Spleen (tissue), 7 donors: ENCODE measurements around the gene U2SURP.

Source experiments
- CTCF ChIP-seq, 11 experiments: fragments of 200-600 bp in 7 of 11; fragments of 450-650 bp in 4 of 11; sonication (generic) in 4 of 11; IDR thresholded peaks in 8 of 11; conservative IDR thresholded peaks in 3 of 11; 1 replicate in 7 of 11; 2 replicates in 4 of 11; pipeline versions ENCODE4 v1.4.0 to v1.8.0; 2016 to 2021; ENCODE audit warnings: antibody characterized with exemption in 11 of 11, inconsistent platforms in 4 of 11, mild to moderate bottlenecking in 1 of 11
- POLR2AphosphoS5 ChIP-seq, 3 donors: sonication (generic); formaldehyde crosslinking; IDR thresholded peaks; one replicate each; pipeline ENCODE4 v1.5.1; 2017; ENCODE audit warnings: antibody characterized with exemption in 3 of 3
- donor health status: DM: no; HTN: no; CAD: no; lungs with moderate emphysema.
- donor health status: DM: no; HTN: no; CAD: no.
- donor health status: DM: no; HTN: no; CAD: no.

GRCh38 chr3:143080196-143080595 is 78.8 kb downstream of the U2SURP start:
- no peak for TF ChIP-seq CTCF (IDR thresholded peaks at IDR 0.05 in 8 of 11, conservative IDR thresholded peaks at IDR 0.05 in 3 of 11)
- no peak for TF ChIP-seq POLR2AphosphoS5 (IDR thresholded peaks at IDR 0.05)
